Smooth muscle cell (in vitro differentiated cells): ENCODE data around the gene ZNF143. TPM values are rescaled to one million over a fixed set of nuclear protein-coding genes. Genes with fewer than 3 reads are reported as not detected.

ENCODE experiments used
- DNase-seq: peaks from one replicate; lab custom pipeline; 2025; ENCODE audit not compliant: unreplicated experiment; lab: John Stamatoyannopoulos, UW
- H2AFZ ChIP-seq: fragments of 200-600 bp; sonication (generic); 2 replicates; pipeline ENCODE4 v1.6.0; 2016; ENCODE audit warnings: antibody characterized with exemption, low read depth, mild to moderate bottlenecking
- H3F3A ChIP-seq: fragments of 200-600 bp; sonication (generic); 2 replicates; pipeline ENCODE4 v1.6.0; 2017; ENCODE audit warnings: antibody characterized with exemption, low read depth
- H3K27ac ChIP-seq: fragments of 200-600 bp; sonication (generic); 2 replicates; pipeline ENCODE4 v1.5.1; 2016; ENCODE audit warnings: low read depth, mild to moderate bottlenecking
- H3K27me3 ChIP-seq: fragments of 200-600 bp; sonication (generic); 2 replicates; pipeline ENCODE4 v1.6.1; 2016; ENCODE audit warnings: low read depth, mild to moderate bottlenecking
- H3K36me3 ChIP-seq: fragments of 200-600 bp; sonication (generic); 2 replicates; pipeline ENCODE4 v1.5.1; 2016; ENCODE audit warnings: low read depth
- H3K4me1 ChIP-seq: fragments of 200-600 bp; sonication (generic); 2 replicates; pipeline ENCODE4 v1.5.1; 2016; ENCODE audit warnings: low read depth
- H3K4me2 ChIP-seq: fragments of 200-600 bp; sonication (generic); 2 replicates; pipeline ENCODE4 v1.6.0; 2016; ENCODE audit warnings: mild to moderate bottlenecking
- H3K4me3 ChIP-seq: fragments of 200-600 bp; sonication (generic); 2 replicates; pipeline ENCODE4 v1.5.1; 2016; ENCODE audit warnings: mild to moderate bottlenecking
- H3K79me2 ChIP-seq: fragments of 200-600 bp; sonication (generic); 2 replicates; pipeline ENCODE4 v1.6.0; 2016; ENCODE audit warnings: low read depth, mild to moderate bottlenecking
- H3K9ac ChIP-seq: fragments of 200-600 bp; sonication (generic); 2 replicates; pipeline ENCODE4 v1.6.0; 2016; ENCODE audit warnings: low read depth
- H3K9me3 ChIP-seq: fragments of 200-600 bp; sonication (generic); replicated peaks from 2 replicates; pipeline ENCODE4 v1.5.1; 2016; ENCODE audit warnings: low read depth
- H4K20me1 ChIP-seq: fragments of 200-600 bp; sonication (generic); 2 replicates; pipeline ENCODE4 v1.6.0; 2016; ENCODE audit warnings: low read depth
- CTCF ChIP-seq: fragments of 200-600 bp; sonication (generic); IDR thresholded peaks from 2 replicates; pipeline ENCODE4 v1.5.1; 2017; ENCODE audit warnings: borderline replicate concordance, mild to moderate bottlenecking, antibody characterized with exemption; ENCODE audit not compliant: insufficient read depth, poor library complexity, severe bottlenecking
- WGBS: methylation state at CpG from one replicate; pipeline ENCODE4 v1.1.7; 2016; ENCODE audit warnings: low lambda C conversion rate; 5-methylcytosine and 5-hydroxymethylcytosine counted together
- polyA plus RNA-seq: library from polyadenylated mRNA; unstranded; fragments of >200 nt; fragmentation: Nextera tagmentation; extraction: Ambion mirVana; gene quantifications from 2 replicates; pipeline ENCODE4 v1.2.1, GENCODE V29; 2016
- total RNA-seq: library from RNA; depleted of rRNA; stranded (reverse); fragments of >200 nt; gene quantifications from 2 replicates; pipeline ENCODE4 v1.2.3, GENCODE V29; 2014

Gene ZNF143
- total and polyA plus RNA-seq, 2 experiments from 2014 or later = 30.9 to 48.6 TPM

GRCh38 chr11:9462806-9463537 lies 2.2 kb downstream of the ZNF143 start:
- Histone ChIP-seq H3K27me3 (no peaks in the 10 kb centered on the region), H4K20me1 (peaks cover 40% of the 10 kb centered on the region), H3K4me3 (no peak overlapping the region), H3K4me2 (peak overlapping the region; percentile 16), H2AFZ (no peak overlapping the region), H3K36me3 (no peaks in the 10 kb centered on the region), H3K27ac (peak overlapping the region; percentile 98), H3F3A (peaks cover 4% of the 10 kb centered on the region), H3K79me2 (peaks cover 66% of the 10 kb centered on the region), H3K4me1 (peaks cover 8% of the 10 kb centered on the region), H3K9me3 (no peaks in the 10 kb centered on the region), H3K9ac (no peak overlapping the region)
- TF ChIP-seq CTCF = no peak
- no peak for DNase-seq
- WGBS = 91% methylated on average over 8 of the region's 8 CpGs

DNA sequence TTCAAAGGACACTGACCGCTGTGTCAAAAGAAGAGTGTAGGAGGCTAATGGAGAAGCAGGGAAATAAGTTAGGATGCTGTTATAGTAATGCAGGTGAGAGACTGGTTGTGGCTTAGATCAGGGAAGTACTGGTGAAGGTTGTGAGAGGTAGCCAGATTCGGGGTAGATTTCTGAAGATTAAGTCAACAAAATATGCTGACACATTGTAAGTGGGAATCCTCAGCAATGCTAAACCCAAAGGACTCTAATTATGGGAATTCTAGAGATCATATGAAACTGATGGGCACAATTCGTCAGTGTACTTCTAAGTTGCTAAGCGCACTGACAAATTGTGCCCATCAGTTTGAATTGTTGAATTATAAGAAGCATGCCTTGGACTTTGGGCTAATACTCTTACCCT lies 10.0 kb downstream of the ZNF143 start:
- no peak overlapping the region for H3K4me2 ChIP-seq
- no peak overlapping the region for H2AFZ ChIP-seq
- TF ChIP-seq CTCF = no peak
- H3K4me1 ChIP-seq = no peaks in the 10 kb centered on the region
- no peak overlapping the region for H3K27ac ChIP-seq
- no peak overlapping the region for H3K4me3 ChIP-seq
- WGBS = 94% methylated on average over 4 of the region's 4 CpGs
- H3K9me3 ChIP-seq = no peaks in the 10 kb centered on the region
- H3K27me3 ChIP-seq = no peaks in the 10 kb centered on the region
- no peak overlapping the region for H3K9ac ChIP-seq
- no peak for DNase-seq
- H4K20me1 ChIP-seq = peaks cover 51% of the 10 kb centered on the region
- H3K36me3 ChIP-seq = peaks cover 10% of the 10 kb centered on the region
- H3K79me2 ChIP-seq = peaks cover 42% of the 10 kb centered on the region
- H3F3A ChIP-seq = no peaks in the 10 kb centered on the region

DNA sequence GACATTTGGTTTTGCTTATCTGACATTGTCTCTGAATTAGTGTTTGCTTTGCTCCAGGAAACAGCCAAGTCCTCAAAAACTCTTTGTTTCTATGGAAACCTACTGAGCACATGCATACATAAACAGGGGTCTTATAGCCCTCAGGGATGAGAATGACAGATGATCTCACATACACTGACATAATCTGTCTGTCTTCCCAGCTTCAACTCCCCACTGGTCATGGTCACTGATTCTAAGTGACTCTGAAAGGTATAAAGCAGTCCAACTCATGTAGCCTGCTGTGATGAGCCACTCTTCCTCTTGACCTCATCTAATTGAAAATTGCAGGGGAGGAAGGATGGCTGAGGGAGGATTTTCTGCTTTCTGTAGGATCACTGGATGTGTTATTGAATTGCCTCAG lies 12.6 kb downstream of the ZNF143 start:
- Histone ChIP-seq H3K27me3 (no peaks in the 10 kb centered on the region), H3K4me1 (no peaks in the 10 kb centered on the region), H3F3A (no peaks in the 10 kb centered on the region), H2AFZ (no peak overlapping the region), H3K4me3 (no peak overlapping the region), H3K79me2 (peaks cover 21% of the 10 kb centered on the region), H3K9ac (no peak overlapping the region), H3K27ac (peak overlapping the region; percentile 2), H4K20me1 (peaks cover 25% of the 10 kb centered on the region), H3K9me3 (no peaks in the 10 kb centered on the region), H3K4me2 (no peak overlapping the region), H3K36me3 (peaks cover 13% of the 10 kb centered on the region)
- no peak for TF ChIP-seq CTCF
- no peak for DNase-seq

DNA sequence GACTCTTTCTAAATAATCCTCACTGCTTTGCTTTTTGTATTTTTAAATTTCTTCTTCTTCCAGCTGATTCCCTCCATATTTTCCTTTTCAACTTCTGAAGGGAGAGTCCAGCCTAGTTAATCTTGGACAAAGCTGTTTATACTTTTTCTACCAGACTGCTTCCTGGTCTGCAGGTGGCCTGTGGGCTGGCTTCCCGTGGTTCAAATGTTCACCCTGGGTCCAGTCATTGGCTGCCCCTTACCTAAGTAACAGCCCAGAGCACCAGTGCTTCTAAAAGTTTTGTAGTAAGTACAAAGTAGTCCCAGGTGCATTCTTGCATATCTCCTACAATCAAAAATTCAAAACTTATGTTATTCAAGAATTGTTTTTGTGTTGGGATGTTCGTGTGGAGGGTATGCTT lies 19.1 kb downstream of the ZNF143 start:
- no peak overlapping the region for H3K9ac ChIP-seq
- H3K27me3 ChIP-seq = no peaks in the 10 kb centered on the region
- no peaks in the 10 kb centered on the region for H4K20me1 ChIP-seq
- no peak overlapping the region for H3K4me2 ChIP-seq
- no peak for TF ChIP-seq CTCF
- no peak overlapping the region for H3K27ac ChIP-seq
- no peak overlapping the region for H2AFZ ChIP-seq
- no peaks in the 10 kb centered on the region for H3K4me1 ChIP-seq
- H3K79me2 ChIP-seq = no peaks in the 10 kb centered on the region
- H3K4me3 ChIP-seq = no peak overlapping the region
- DNase-seq = no peak
- no peaks in the 10 kb centered on the region for H3F3A ChIP-seq
- 97% methylated on average over 2 of the region's 2 CpGs for WGBS
- no peaks in the 10 kb centered on the region for H3K9me3 ChIP-seq
- H3K36me3 ChIP-seq = peaks cover 18% of the 10 kb centered on the region
